ENCODE data around the gene TICRR.

TICRR gene

DNA sequence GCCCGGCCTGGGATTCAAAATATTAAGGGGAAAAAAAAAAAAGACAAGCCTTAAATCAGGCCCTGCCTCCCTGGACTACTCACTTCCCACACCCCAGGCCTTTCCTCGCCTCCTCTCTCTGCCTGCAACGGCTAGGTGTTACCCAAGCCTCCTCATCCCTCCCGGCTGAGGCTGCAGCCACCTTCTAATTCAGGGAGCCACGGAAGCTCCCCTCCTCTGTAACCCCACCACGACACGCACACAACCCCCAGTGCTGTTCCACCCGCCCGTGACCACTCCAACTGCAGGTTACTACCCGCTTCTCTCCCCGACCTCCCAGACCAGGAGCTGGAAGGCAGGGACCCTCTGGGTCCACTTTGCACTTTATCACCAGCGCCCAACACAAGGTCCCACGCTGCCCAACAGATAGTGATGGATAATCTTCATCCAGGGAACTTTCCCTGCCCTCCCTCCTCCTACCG, 79.1 kb downstream of the TICRR start:
- DNase-seq (ENCODE audit: low read depth), result peak; percentile 46

- no peak for DNase-seq (ENCODE audit: low read depth)
Measured at GRCh38 chr15:89654847-89655805, 79.9 kb downstream of the TICRR start, which contains the start of gene KIF7. TSS of gene KIF7 (minus strand) at chr15:89655467. CDS start at chr15:89652930, 2,537 bp downstream.

DNA sequence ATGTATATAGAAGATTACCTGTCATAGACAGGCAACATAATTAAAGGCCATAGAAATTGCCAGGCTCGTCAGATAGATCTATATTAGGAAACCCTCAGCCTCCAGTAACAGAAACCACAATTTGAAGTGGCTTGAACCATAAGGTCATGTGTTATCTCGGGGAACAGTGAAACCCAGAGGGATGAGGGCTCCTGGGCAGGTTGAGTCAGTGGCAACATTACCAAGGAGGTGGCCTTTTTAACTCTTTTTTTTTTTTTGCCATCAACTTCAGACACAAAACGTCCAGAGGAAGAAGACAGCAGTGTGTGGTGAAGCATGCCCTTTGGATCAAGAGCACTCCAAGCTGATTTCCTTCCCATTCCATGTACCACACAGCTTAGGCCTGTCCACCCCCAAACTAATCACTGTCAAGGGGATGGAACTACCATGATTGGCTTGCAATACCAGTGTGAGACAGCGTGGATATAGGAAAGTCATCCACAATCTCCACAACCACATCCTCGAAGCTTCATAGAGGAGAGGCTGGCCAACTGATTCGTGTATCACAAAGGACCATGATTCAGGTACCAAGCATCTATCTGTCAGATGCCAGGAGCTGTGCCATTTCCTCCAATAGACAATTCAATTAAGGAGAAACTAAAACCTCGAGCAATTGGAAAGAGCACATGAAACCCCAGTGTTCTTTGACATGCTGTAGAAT, 81.0 kb downstream of the TICRR start:
- peak; percentile 56 for DNase-seq (ENCODE audit: low read depth)

GRCh38 chr15:89657686-89658200, 82.5 kb downstream of the TICRR start:
- no peak for DNase-seq (ENCODE audit: low read depth)

GRCh38 chr15:89659295-89659694, 84.0 kb downstream of the TICRR start:
- no peak for DNase-seq (ENCODE audit: low read depth)

- DNase-seq (ENCODE audit: low read depth), result no peak
Measured at GRCh38 chr15:89660556-89660955, 85.3 kb downstream of the TICRR start.

GRCh38 chr15:89662893-89663626, 87.8 kb downstream of the TICRR start:
- peak; percentile 75 for DNase-seq (ENCODE audit: low read depth)

- no peak for DNase-seq (ENCODE audit: low read depth)
Measured at GRCh38 chr15:89664441-89665350, 89.4 kb downstream of the TICRR start.

DNA sequence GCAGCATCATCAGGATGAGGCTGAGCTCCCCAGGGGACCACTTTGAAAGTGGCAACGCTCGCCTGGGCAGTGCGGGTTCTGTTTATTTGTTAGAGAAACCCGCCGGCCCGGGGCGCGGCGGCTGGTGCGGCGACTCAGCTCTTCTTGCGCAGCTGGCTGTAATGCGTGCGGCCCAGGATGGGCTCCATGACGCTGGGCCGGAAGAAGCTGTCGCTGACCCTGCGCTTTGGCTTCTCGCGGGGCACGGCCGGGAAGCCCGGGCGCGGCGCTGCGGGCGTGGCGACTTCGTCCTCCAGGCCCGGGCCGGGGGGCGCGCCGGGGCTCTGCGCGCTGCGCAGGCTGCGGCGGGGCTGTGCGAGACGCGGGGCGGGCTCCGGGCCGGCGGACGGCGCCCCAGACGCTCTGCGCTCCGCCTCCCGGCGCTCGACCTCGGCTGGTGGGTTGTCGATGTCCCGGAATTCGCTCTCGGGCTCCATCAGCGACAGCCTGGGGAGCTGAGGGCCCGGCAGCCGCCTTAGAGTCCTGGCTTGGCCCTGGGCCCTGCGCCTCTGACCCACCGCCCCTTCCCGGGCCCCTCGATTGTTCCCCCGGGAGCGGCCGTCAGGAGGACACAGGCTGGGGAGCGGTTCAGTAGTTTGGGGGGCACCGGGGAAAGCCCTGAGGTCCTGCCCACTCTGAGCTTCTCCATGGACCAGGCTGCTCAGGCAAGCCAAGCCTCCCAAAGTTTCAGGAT, 90.3 kb downstream of the TICRR start:
- no peak for DNase-seq (ENCODE audit: low read depth)

- DNase-seq (ENCODE audit: low read depth), result no peak
Measured at GRCh38 chr15:89666184-89666857, 91.1 kb downstream of the TICRR start.

DNA sequence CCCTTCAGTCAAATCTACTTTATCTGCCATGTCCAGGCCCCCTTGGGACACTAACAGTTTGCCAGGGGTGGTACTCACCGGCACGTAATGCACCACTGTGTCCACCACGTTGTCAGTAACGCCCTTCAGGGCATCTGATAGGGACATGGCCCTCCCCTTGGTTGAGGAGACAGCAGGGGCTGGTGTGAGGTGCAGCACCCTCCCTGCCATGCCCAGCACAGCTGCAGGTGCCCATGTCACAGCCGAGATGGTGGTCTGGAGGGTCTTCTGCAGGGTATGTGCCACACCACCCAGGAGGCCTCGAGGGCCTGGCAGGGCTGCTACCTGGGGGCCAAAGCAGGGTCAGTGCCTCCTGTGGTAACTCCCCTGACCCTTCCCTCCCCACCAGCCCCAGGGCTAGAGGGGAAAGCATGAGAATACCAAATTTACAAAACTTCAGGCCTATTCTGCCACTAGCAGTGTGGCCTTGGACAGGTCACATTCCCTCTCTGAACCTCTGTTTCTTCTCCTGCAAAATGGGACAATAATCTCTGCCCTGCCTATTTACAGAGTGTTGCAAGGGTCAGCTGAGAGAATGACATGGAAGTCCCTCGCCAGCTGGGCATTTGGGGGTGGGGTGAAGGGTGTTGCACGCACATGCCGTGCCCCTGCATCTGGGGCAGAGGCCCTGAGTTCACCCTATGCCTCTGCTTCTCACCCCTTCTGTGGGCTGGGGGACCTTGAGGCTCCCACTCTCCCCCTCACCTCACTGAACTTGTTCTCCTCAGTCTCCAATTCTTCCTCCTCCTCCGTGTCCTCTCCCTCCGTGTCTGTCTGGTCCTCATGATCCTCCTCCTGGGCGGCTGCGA, 91.8 kb downstream of the TICRR start:
- DNase-seq (ENCODE audit: low read depth), result no peak

- no peak for DNase-seq (ENCODE audit: low read depth)
Measured at GRCh38 chr15:89667706-89667960, 92.4 kb downstream of the TICRR start.

DNA sequence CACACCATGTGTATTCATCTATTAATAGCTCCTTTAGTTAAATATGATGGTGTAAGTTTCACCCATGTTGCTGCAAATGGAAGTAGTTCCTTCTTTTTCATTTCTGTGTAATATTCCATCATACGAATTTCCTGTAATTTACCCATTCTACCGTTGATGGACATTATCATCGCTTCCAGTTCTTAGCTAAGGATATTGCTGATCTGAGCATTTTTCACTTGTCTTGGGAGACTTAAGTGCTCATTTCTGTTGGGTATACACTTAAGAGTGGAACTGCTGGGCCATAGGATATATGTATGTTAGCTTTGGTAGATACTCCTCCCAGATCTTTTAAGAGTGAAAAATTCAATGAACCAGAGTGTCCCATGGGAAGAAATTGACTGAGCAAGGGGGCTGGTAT, 92.9 kb downstream of the TICRR start:
- no peak for DNase-seq (ENCODE audit: low read depth)

DNA sequence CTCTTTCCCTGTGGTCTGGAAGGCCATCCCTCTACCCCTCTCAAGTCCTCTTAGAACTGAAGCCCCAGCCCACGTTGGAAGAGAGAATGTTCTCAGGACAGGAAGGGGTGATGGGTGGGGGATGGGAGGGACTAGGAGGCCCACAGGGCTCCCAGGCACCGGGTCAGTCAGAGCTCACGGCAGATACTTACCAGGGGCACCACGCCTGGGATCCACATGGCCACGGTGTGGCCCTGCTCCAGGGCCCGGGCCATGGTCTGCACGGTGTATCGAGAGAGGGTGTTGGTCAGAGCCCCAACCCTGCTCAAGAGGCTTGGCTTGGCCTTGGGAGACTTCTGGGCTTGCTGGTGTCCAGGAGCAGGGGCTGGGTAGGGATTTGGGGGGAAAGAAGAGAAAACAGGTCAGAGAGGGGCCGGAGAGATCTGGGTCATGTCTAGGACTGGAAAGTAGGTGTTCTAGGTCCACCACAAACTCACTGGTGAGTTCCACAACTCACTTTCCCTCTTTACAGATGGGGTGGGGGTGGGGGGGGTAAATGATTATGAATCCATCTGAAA, 94.1 kb downstream of the TICRR start:
- no peak for DNase-seq (ENCODE audit: low read depth)

DNA sequence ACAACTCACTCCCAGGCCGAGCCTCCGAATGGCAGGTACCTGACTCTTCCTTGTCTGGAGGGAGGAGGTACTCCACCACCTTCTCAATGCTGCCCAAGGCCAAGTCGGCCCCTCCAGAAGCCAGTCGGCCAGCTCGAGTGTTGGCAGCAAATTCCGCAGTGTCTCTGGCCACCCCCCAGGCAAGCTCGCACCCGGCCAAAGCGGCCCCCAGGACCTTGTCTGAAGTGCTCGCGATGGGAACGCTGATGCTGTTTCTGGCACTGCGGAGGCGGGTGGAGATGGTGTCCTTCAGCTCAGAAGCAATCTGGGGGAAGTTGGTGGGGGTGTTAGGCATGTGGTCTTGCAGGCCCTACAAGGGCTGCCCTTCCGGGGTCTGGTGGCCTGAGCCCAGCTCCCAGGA, 94.7 kb downstream of the TICRR start:
- no peak for DNase-seq (ENCODE audit: low read depth)

GRCh38 chr15:89670971-89671560, 95.8 kb downstream of the TICRR start:
- DNase-seq (ENCODE audit: low read depth), result no peak

DNA sequence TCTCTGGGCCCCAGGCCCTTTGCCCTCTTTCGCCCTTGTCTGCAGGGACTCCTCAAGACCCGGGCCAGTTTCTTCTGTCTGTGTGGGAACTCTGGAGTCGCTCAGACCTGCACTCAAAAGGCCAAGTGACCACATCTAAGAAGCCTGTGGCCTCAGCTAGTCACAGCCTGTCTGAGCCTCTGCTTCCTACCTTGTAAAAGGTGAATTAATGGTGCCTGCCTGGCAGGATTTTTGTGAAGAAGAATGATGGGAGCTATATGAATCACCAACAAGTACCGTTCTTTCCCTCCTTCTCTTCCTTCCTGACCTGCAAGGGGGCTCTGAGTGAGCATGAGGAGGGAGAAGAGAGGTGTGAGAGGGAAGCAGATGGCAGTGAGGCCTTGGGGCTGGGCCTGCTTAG, 96.4 kb downstream of the TICRR start:
- DNase-seq (ENCODE audit: low read depth), result no peak
